Ovary (tissue), 9 donors: Measurements from ENCODE around the gene INS. TPM values are rescaled to one million over a fixed set of nuclear protein-coding genes. Genes with fewer than 3 reads are reported as not detected.

Source experiments
- DNase-seq, 5 donors: peaks; one replicate each; pipeline ENCODE4 v3.0.0-alpha.2; 2019 to 2020
- H3K27ac ChIP-seq, 2 donors: fragments of 200-600 bp; one replicate each; pipeline versions ENCODE4 v1.5.1 to v1.8.0; 2019 to 2022
- H3K27me3 ChIP-seq: fragments of 200-600 bp; one replicate; pipeline ENCODE4 v1.8.0; 2022
- H3K36me3 ChIP-seq: fragments of 200-600 bp; sonication (generic); one replicate; pipeline ENCODE4 v1.5.1; 2019
- H3K4me1 ChIP-seq: one replicate; pipeline ENCODE4 v1.8.1; 2013; ENCODE audit warnings: mild to moderate bottlenecking, moderate library complexity; ENCODE audit not compliant: insufficient read depth
- H3K4me3 ChIP-seq: fragments of 200-600 bp; sonication (generic); one replicate; pipeline ENCODE4 v1.5.1; 2017
- H3K9me3 ChIP-seq, 2 donors: fragments of 200-600 bp in 1 of 2; sonication (generic) in 1 of 2; one replicate each; pipeline versions ENCODE4 v1.5.1 to v1.8.1; 2013 to 2019; ENCODE audit warnings: mild to moderate bottlenecking in 1 of 2, moderate library complexity in 1 of 2
- EP300 ChIP-seq: sonication (generic); formaldehyde crosslinking; IDR thresholded peaks from one replicate; pipeline ENCODE4 v1.6.1; 2017; ENCODE audit warnings: antibody characterized with exemption
- POLR2A ChIP-seq: fragments of 450-650 bp; IDR thresholded peaks from one replicate; pipeline ENCODE4 v1.6.1; 2017; ENCODE audit warnings: antibody characterized with exemption, mild to moderate bottlenecking, moderate library complexity
- WGBS, 3 donors: extraction: QIAGEN DNeasy Blood & Tissue Kit in 1 of 3; methylation state at CpG; one replicate each; pipeline versions ENCODE4 v1.1.5 to v1.1.7; 2013 to 2017; 5-methylcytosine and 5-hydroxymethylcytosine counted together
- intact Hi-C, 4 donors: fragments of 100-400 bp; cut with DNase I; formaldehyde crosslinking; loops; one replicate each; pipeline versions ENCODE4 v1.11.0 to v1.15.1; 2022 to 2023
- polyA plus RNA-seq, 2 donors: library from polyadenylated mRNA; stranded (reverse); fragments of 200-250 nt in 1 of 2; fragments of 350-450 nt in 1 of 2; fragmentation: Illumina TruSeq in 1 of 2; extraction: RNeasy Lipid Tissue Mini Kit (QIAGEN cat#74804) in 1 of 2; gene quantifications; one replicate each; pipeline ENCODE4 v1.2.3, GENCODE V29; 2013 to 2014
- total RNA-seq, 7 donors: library from RNA; depleted of rRNA in 2 of 7; stranded (reverse); fragments of >200 nt in 2 of 7; fragmentation: NEBNext Ultra II Directional in 3 of 7; extraction: Animal tissue kit (Norgen Biotek cat#: 25700) in 3 of 7; gene quantifications; one replicate each; pipeline versions ENCODE4 v1.1.0 to v1.2.4, GENCODE V29; 2016 to 2023
- TF ChIP-seq, protein P1 (sequence below), 3 donors: fragments of 450-650 bp in 2 of 3; fragments of 200-600 bp in 1 of 3; IDR thresholded peaks; one replicate each; pipeline versions ENCODE4 v1.5.1 to v1.8.0; 2016 to 2022; ENCODE audit warnings: antibody characterized with exemption in 3 of 3, mild to moderate bottlenecking in 1 of 3
- donor health status: DM: no; HTN: no; CAD: no; lungs with moderate emphysema.
- donor health status: DM: no; HTN: no; CAD: no.
- donor health status: Bipolar disorder and iron deficiency.
- donor health status: DM: yes; HTN: yes; CAD: no.
- donor health status: DM: no; HTN: no; CAD: no.
- donor health status: DM: yes; HTN: yes; CAD: no.

INS gene
- total and polyA plus RNA-seq, 9 donors: 0.89 to 1.4 TPM; not detected in 7

GRCh38 chr11:2165571-2165970 is 4.6 kb upstream of the INS start:
- H3K4me3 ChIP-seq: no peak overlapping the region
- no peaks in the 10 kb centered on the region for H3K27me3 ChIP-seq
- 77 to 88% (median 83%) methylated on average over 13 of the region's 13 CpGs for WGBS, 3 donors
- no peaks in the 10 kb centered on the region for H3K36me3 ChIP-seq
- no peak for DNase-seq
- intact Hi-C loops: no loop called here
- TF ChIP-seq POLR2A (no peak), EP300 (no peak)
- TF ChIP-seq, protein P1, sequence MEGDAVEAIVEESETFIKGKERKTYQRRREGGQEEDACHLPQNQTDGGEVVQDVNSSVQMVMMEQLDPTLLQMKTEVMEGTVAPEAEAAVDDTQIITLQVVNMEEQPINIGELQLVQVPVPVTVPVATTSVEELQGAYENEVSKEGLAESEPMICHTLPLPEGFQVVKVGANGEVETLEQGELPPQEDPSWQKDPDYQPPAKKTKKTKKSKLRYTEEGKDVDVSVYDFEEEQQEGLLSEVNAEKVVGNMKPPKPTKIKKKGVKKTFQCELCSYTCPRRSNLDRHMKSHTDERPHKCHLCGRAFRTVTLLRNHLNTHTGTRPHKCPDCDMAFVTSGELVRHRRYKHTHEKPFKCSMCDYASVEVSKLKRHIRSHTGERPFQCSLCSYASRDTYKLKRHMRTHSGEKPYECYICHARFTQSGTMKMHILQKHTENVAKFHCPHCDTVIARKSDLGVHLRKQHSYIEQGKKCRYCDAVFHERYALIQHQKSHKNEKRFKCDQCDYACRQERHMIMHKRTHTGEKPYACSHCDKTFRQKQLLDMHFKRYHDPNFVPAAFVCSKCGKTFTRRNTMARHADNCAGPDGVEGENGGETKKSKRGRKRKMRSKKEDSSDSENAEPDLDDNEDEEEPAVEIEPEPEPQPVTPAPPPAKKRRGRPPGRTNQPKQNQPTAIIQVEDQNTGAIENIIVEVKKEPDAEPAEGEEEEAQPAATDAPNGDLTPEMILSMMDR (IDR thresholded peaks at IDR 0.05): no peak
- H3K9me3 ChIP-seq: no peaks in the 10 kb centered on the region
- peaks cover 3% of the 10 kb centered on the region for H3K4me1 ChIP-seq
- H3K27ac ChIP-seq: no peak overlapping the region

GRCh38 chr11:2164861-2165555 is 4.0 kb upstream of the INS start:
- Histone ChIP-seq H3K4me1 (peaks cover 3% of the 10 kb centered on the region), H3K36me3 (no peaks in the 10 kb centered on the region), H3K9me3 (no peaks in the 10 kb centered on the region), H3K27ac (no peak overlapping the region), H3K27me3 (no peaks in the 10 kb centered on the region), H3K4me3 (no peak overlapping the region)
- no peak for DNase-seq
- TF ChIP-seq POLR2A (no peak), EP300 (no peak)
- TF ChIP-seq, protein P1 (IDR thresholded peaks at IDR 0.05): no peak
- intact Hi-C loops: no loop called here
- 80 to 85% (median 81%) methylated on average over 20 of the region's 20 CpGs for WGBS, 3 donors

DNA sequence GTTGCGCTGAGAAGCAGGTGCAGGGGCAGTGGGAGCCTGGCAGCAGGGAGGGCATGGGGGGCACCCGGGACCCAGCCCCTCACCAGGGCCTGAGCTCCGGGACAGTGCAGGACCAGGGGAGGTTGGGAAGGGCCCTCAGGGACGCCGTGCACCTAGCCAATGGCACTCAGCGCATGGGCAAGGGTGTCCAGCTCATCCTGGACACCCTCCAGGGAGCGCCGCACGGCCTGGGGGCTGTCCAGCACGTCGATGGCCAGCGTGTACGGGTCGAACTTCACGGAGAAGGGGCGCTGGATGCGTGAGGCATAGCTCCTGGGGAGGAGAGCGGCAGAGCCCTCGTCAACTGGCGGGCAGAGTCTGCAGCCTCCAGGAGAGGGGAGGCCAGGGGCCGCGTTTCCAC is 3.1 kb upstream of the INS start:
- DNase-seq: no peak
- 85 to 94% (median 89%) methylated on average over 21 to 22 of the region's 22 CpGs for WGBS, 3 donors
- H3K27me3 ChIP-seq: no peaks in the 10 kb centered on the region
- H3K4me3 ChIP-seq: no peak overlapping the region
- no peak for TF ChIP-seq POLR2A
- TF ChIP-seq, protein P1 (IDR thresholded peaks at IDR 0.05): no peak
- no peak for TF ChIP-seq EP300
- peaks cover 3% of the 10 kb centered on the region for H3K4me1 ChIP-seq
- intact Hi-C loops: no loop called here
- H3K36me3 ChIP-seq: no peaks in the 10 kb centered on the region
- no peaks in the 10 kb centered on the region for H3K9me3 ChIP-seq
- no peak overlapping the region for H3K27ac ChIP-seq

GRCh38 chr11:2163428-2163978 is 2.5 kb upstream of the INS start:
- 77 to 78% (median 78%) methylated on average over 12 of the region's 12 CpGs for WGBS, 3 donors
- Histone ChIP-seq H3K27me3 (no peaks in the 10 kb centered on the region), H3K36me3 (no peaks in the 10 kb centered on the region), H3K27ac (no peak overlapping the region), H3K9me3 (no peaks in the 10 kb centered on the region), H3K4me3 (no peak overlapping the region), H3K4me1 (peaks cover 3% of the 10 kb centered on the region)
- no peak for DNase-seq
- intact Hi-C loops: no loop called here
- TF ChIP-seq, protein P1 (IDR thresholded peaks at IDR 0.05): no peak
- TF ChIP-seq POLR2A (no peak), EP300 (no peak)
